Endodermal cell (in vitro differentiated cells): ENCODE results near the gene GNB2. TPM values are rescaled to one million over a fixed set of nuclear protein-coding genes. Genes with fewer than 3 reads are reported as not detected.
A peak's percentile ranks its signal among the peaks of the same experiment; 100 is the strongest.

Experiments used
- DNase-seq: peaks from one replicate; pipeline ENCODE4 v3.0.0-alpha.2; 2017
- H3K27ac ChIP-seq: 2 replicates; pipeline ENCODE4 v1.5.1; 2013; ENCODE audit warnings: mild to moderate bottlenecking, low read depth, low read length, moderate library complexity
- H3K27me3 ChIP-seq: 2 replicates; pipeline ENCODE4 v1.6.1; 2013; ENCODE audit warnings: mild to moderate bottlenecking, low read length, moderate library complexity; ENCODE audit not compliant: insufficient read depth, control insufficient read depth, poor library complexity, severe bottlenecking
- H3K36me3 ChIP-seq: 2 replicates; pipeline ENCODE4 v1.7.0; 2013; ENCODE audit warnings: mild to moderate bottlenecking, low read length, moderate library complexity; ENCODE audit not compliant: control insufficient read depth, insufficient read depth
- H3K4me1 ChIP-seq: one replicate; pipeline ENCODE4 v1.7.0; 2013; ENCODE audit warnings: low read length; ENCODE audit not compliant: control insufficient read depth, insufficient read depth
- H3K4me3 ChIP-seq: 2 replicates; pipeline ENCODE4 v1.5.1; 2013; ENCODE audit warnings: mild to moderate bottlenecking, low read length, moderate library complexity
- H3K9ac ChIP-seq: 2 replicates; pipeline ENCODE4 v1.6.1; 2013; ENCODE audit warnings: mild to moderate bottlenecking, low read length, moderate library complexity; ENCODE audit not compliant: poor library complexity, severe bottlenecking; ENCODE audit errors: extremely low read depth
- H3K9me3 ChIP-seq: 2 replicates; pipeline ENCODE4 v1.6.1; 2013; ENCODE audit warnings: mild to moderate bottlenecking, low read length, moderate library complexity; ENCODE audit not compliant: control insufficient read depth
- H3K27ac Mint-ChIP-seq: 2 replicates; pipeline ENCODE4 v1.8.0; 2020; ENCODE audit warnings: mixed read lengths
- H3K27me3 Mint-ChIP-seq: 2 replicates; pipeline ENCODE4 v1.8.0; 2021; ENCODE audit warnings: mild to moderate bottlenecking, mixed read lengths; ENCODE audit not compliant: insufficient read depth
- H3K36me3 Mint-ChIP-seq: 2 replicates; pipeline ENCODE4 v1.8.0; 2020; ENCODE audit warnings: low read depth, mixed read lengths
- H3K4me1 Mint-ChIP-seq: 2 replicates; pipeline ENCODE4 v1.8.0; 2020; ENCODE audit warnings: mixed read lengths
- H3K4me3 Mint-ChIP-seq: 2 replicates; pipeline ENCODE4 v1.8.0; 2020; ENCODE audit warnings: mild to moderate bottlenecking, moderate library complexity, mixed read lengths
- H3K9me3 Mint-ChIP-seq: 2 replicates; pipeline ENCODE4 v1.8.0; 2020; ENCODE audit warnings: mild to moderate bottlenecking, mixed read lengths
- WGBS, 2 experiments: methylation state at CpG; one replicate each; pipeline versions ENCODE4 v1.1.5 to v1.1.7; 2013; ENCODE audit warnings: missing lambda C conversion rate in 2 of 2, mixed read lengths in 1 of 2; ENCODE audit not compliant: insufficient coverage in 1 of 2, insufficient read length in 1 of 2; 5-methylcytosine and 5-hydroxymethylcytosine counted together
- total RNA-seq, 2 donors: library from RNA; stranded (reverse); fragmentation: NEBNext Ultra II Directional in 1 of 2; extraction: Animal tissue kit (Norgen Biotek cat#: 25700) in 1 of 2; gene quantifications; 2 replicates in 1 of 2; 3 replicates in 1 of 2; pipeline ENCODE4 v1.2.1, GENCODE V29; 2021
- TF ChIP-seq, protein P1 (sequence below): fragments of 200-600 bp; sonication (generic); conservative IDR thresholded peaks from 2 replicates; pipeline ENCODE4 v1.5.0; 2021; ENCODE audit warnings: antibody characterized with exemption, mild to moderate bottlenecking

The GNB2 gene
- total RNA-seq, 2 donors from 2014 or later, result 197 to 230 TPM

DNA sequence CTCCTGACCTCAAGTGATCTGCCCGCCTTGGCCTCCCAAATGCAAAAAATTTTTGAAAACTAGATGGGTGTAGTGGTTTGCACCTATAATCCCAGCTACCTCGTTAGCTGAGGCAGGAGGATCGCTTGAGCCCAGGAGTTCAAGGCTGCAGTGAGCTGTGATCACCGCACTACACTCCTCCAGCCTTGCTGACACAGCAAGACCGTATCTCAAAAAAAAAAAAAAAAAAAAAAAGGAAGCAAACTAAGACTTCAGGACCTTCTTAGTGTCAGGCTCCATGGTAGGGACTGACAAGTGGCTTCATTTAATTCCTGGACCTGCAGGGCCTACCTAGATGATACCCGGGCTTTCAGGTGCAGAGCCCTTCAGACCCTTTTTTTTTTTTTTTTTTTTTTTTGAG is 34.9 kb downstream of the GNB2 start:
- DNase-seq, result no peak
- no peak overlapping the region for H3K27ac ChIP-seq
- Mint-ChIP-seq H3K27ac (no peak overlapping the region), H3K9me3 (no peaks in the 10 kb centered on the region), H3K36me3 (peaks cover 16% of the 10 kb centered on the region), H3K4me1 (peaks cover 10% of the 10 kb centered on the region), H3K4me3 (no peak overlapping the region), H3K27me3 (no peaks in the 10 kb centered on the region)
- no peaks in the 10 kb centered on the region for H3K4me1 ChIP-seq
- WGBS, 2 experiments, result 97 to 100% methylated on average over 4 to 6 of the region's 6 CpGs
- no peak overlapping the region for H3K4me3 ChIP-seq
- TF ChIP-seq, protein P1, sequence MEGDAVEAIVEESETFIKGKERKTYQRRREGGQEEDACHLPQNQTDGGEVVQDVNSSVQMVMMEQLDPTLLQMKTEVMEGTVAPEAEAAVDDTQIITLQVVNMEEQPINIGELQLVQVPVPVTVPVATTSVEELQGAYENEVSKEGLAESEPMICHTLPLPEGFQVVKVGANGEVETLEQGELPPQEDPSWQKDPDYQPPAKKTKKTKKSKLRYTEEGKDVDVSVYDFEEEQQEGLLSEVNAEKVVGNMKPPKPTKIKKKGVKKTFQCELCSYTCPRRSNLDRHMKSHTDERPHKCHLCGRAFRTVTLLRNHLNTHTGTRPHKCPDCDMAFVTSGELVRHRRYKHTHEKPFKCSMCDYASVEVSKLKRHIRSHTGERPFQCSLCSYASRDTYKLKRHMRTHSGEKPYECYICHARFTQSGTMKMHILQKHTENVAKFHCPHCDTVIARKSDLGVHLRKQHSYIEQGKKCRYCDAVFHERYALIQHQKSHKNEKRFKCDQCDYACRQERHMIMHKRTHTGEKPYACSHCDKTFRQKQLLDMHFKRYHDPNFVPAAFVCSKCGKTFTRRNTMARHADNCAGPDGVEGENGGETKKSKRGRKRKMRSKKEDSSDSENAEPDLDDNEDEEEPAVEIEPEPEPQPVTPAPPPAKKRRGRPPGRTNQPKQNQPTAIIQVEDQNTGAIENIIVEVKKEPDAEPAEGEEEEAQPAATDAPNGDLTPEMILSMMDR, result no peak
- no peaks in the 10 kb centered on the region for H3K9me3 ChIP-seq
- H3K9ac ChIP-seq, result no peak overlapping the region
- no peaks in the 10 kb centered on the region for H3K27me3 ChIP-seq
- H3K36me3 ChIP-seq, result peaks cover 13% of the 10 kb centered on the region

DNA sequence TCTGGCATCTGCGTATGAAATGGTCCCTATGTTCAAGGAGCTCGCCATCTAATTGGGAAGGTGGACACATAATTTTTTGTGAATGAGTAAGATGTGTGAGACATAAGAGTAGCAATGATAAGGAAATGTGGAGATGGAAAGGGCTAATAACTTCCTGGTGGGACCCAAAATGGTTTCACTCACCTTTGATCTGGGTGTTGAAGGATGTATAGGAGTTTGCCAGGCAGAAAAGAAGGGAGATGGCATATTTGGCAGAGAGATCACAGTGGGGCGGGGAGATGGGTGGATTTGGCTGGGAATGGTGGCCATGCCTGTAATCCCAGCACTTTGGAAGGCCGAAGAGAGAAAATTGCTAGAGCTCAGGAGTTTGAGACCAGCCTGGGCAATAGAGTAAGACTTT is 36.9 kb downstream of the GNB2 start:
- Histone ChIP-seq H3K27ac (no peak overlapping the region), H3K9ac (no peak overlapping the region), H3K4me3 (no peak overlapping the region), H3K4me1 (no peaks in the 10 kb centered on the region), H3K36me3 (peaks cover 13% of the 10 kb centered on the region), H3K9me3 (no peaks in the 10 kb centered on the region), H3K27me3 (no peaks in the 10 kb centered on the region)
- H3K4me3 Mint-ChIP-seq, result no peak overlapping the region
- peaks cover 16% of the 10 kb centered on the region for H3K36me3 Mint-ChIP-seq
- H3K27me3 Mint-ChIP-seq, result peaks cover 2% of the 10 kb centered on the region
- H3K4me1 Mint-ChIP-seq, result peaks cover 10% of the 10 kb centered on the region
- DNase-seq, result no peak
- H3K27ac Mint-ChIP-seq, result no peak overlapping the region
- no peaks in the 10 kb centered on the region for H3K9me3 Mint-ChIP-seq
- 91 to 95% methylated on average over 2 to 4 of the region's 4 CpGs for WGBS, 2 experiments
- TF ChIP-seq, protein P1, result no peak

- peaks cover 10% of the 10 kb centered on the region for H3K4me1 Mint-ChIP-seq
- no peak overlapping the region for H3K4me3 ChIP-seq
- H3K27ac Mint-ChIP-seq, result peak overlapping the region; percentile 66
- no peaks in the 10 kb centered on the region for H3K4me1 ChIP-seq
- H3K27me3 Mint-ChIP-seq, result peaks cover 4% of the 10 kb centered on the region
- no peak overlapping the region for H3K27ac ChIP-seq
- H3K36me3 Mint-ChIP-seq, result peaks cover 16% of the 10 kb centered on the region
- H3K9me3 ChIP-seq, result no peaks in the 10 kb centered on the region
- H3K4me3 Mint-ChIP-seq, result no peak overlapping the region
- no peak overlapping the region for H3K9ac ChIP-seq
- 93% methylated on average over 3 to 11 of the region's 11 CpGs for WGBS, 2 experiments
- TF ChIP-seq, protein P1, result no peak
- peaks cover 13% of the 10 kb centered on the region for H3K36me3 ChIP-seq
- H3K27me3 ChIP-seq, result no peaks in the 10 kb centered on the region
- H3K9me3 Mint-ChIP-seq, result no peaks in the 10 kb centered on the region
- DNase-seq, result no peak
These were observed 37.8 kb downstream of the GNB2 start for GRCh38 chr7:100711369-100711768.
